Epithelial cell of proximal tubule (primary cell): ENCODE measurements around the gene BBC3. TPM values are rescaled to one million over a fixed set of nuclear protein-coding genes. Genes with fewer than 3 reads are reported as not detected.
A peak's percentile ranks its signal among the peaks of the same experiment; 100 is the strongest.

Source experiments
- DNase-seq: peaks from one replicate; pipeline ENCODE4 v3.0.0-alpha.2; 2011; ENCODE audit warnings: low read depth
- H3K4me3 ChIP-seq: 2 replicates; pipeline ENCODE4 v1.5.1; 2011; ENCODE audit warnings: low read depth, mild to moderate bottlenecking, low read length
- CTCF ChIP-seq: conservative IDR thresholded peaks from 2 replicates; pipeline ENCODE4 v1.5.1; 2012; ENCODE audit warnings: low read depth, mild to moderate bottlenecking, low read length
- total RNA-seq: library from RNA; depleted of rRNA; stranded (reverse); fragments of >200 nt; gene quantifications from 2 replicates; pipeline ENCODE4 v1.2.3, GENCODE V29; 2015

Gene BBC3
- total RNA-seq, 1 donor from 2014 or later: 16.0 TPM

DNA sequence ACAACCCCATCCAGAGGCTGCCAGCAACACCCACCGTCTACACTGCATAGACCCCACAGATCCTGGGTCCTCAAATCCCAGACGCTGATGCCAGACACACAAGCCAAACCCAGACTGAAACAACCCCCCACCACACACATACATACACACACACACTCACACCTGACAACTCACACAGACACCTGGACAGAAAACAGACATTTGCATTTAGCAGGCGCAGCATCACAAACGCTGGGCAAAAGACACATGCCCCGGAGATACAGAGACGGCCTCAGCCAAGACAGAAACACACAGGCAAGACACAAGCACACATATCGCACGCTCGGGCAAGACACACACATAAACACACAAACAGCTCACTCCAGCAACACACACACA lies 1.3 kb downstream of the BBC3 start:
- H3K4me3 ChIP-seq: peak overlapping the region; percentile 94
- TF ChIP-seq CTCF: no peak
- DNase-seq: no peak

DNA sequence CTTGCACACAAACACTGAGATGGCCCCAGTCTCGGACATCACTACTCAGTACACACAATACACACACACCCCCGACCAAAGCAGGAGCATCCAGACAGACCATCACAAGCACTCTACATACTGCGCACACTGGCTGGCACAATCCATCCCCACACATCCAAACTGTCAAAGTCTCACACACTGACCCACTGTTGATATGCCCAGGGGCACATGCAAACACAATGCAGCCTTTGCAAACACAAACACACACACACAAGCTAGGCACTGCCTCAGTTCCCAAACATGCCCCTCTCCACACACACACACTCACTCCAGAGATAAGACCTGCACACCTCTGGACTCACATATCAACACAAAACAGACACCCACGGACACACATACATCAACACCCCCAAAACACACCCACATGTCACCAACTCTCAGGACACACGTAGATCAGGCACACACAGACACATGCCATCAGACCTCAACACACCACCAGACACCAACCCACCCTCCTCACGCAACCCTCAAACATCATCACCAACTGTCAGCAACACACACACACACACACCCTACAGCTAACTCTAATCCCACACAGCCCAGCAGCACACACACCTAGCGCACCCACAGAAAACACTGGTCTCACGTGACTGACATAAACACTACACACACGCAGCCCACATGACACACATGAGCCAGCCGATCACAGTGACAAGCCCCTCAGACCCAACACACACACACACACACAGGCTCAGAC lies 1.9 kb downstream of the BBC3 start:
- TF ChIP-seq CTCF: no peak
- DNase-seq: no peak
- H3K4me3 ChIP-seq: peak overlapping the region; percentile 94

DNA sequence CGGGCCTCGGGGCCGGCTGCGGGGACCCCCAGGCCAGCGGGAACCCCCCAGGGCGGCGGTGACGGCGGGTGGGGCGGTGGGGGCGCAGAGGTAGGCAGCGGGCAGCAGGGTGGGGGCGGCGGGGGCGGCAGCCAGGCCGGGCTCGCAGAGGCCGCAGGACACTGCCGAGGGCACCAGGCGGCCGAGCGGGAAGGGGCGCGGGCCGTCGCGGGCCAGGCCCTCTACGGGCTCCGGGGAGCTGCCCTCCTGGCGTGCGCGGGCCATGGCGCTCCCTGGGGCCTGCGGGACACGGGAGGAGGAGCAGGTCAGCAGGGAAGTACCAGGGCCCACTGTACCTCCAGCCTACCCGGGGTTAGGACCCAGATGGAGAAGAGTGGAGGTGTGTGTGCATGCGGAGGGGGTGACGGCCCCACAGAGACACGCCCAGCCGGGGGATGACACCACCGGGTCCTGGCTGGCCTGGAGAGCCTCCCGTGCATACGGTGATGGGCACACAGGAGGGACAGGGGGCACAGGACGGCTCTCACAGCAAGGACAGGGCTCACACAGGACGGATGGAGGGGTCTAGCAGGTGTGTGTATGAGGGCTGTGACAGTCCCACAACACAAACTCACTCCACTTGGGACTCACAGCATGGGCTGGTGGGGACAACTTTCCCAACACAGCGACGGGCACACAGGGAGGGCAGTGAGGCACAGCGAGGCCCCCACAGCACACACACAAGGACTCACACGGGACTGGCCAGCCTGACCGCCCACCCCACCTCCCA lies 2.6 kb downstream of the BBC3 start:
- no peak for DNase-seq
- no peak for TF ChIP-seq CTCF
- H3K4me3 ChIP-seq: peak overlapping the region; percentile 94

DNA sequence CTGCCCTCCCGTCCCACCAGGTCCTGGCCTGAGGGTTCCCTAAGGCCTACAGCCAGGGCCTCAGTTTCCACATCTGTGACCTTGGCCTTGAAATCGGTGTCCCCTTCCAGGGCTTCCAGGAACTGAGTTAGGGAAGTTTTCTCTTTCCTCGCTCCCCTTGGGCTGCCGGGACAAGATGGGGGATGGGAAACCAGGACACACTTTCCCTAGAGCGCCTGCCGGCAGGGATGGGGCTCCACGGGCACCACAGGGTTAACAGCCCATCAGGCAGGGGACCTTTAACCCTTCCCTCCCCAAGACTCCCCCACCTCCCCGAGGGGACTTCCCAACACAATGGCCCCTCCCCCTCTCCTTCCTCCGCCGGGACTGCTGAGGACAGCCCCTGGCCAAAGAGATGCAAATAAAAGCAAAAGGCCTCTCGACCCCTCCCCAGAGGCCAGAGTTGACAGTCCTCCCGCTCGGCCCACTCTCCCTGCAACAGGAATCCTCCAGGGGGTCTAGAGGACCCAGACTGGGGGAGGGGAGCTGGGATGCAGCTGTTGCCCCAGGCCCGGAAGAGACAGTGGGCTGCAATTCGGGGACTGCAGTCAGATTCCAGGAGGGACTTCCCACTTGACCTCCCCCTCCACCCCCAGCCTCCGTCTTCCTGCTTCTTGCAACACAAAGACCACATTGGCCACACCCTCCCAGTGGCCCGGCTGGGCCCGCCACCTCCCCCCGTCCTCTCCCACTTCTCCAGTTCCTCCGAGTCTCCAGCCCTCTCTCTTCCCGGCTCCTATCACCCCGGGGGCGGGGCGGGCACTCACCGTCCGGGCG lies 3.4 kb downstream of the BBC3 start:
- no peak for DNase-seq
- TF ChIP-seq CTCF: no peak
- H3K4me3 ChIP-seq: peak overlapping the region; percentile 94

DNA sequence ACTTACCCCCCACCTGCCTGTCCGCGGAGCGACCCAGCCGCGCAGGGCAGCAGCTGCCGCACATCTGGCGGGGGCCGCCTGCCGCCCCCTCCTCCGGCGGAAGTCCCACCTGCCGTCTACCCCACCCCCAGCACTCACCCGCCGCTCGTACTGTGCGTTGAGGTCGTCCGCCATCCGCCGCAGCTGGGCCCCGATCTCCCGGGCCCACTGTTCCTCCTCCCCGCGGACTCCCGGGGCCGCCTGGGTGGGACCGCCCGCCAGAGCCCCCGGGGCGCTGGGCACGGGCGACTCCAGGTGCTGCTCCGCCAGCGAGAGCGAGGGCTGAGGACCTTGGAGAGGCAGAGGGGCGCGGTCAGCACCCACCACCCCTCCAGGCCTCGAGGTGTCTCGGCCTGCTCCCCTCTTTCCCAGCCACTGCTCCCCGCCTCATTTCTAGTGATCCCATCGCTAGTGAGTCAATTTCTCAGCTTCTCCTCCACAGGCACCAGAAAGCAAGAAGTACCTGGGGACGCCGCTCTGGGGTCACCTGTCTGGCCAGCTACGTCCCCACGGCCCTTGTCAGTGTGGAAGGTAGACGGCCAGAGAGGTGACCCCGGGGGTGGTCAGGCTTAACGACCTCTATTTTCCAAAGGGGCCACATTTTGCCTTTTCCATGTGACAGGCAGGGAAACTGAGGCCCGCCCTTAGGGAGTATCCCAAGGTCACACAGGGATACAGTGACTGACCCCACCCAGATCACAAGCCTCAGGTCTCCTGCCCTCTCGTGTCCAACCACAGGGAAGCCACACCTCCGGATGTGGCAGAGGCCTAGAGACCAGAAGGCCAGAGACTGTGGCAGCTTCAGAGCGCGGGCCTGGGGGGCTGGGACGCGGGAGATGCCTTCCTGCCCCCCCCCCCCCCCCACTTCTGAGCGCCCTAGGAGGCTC lies 4.3 kb downstream of the BBC3 start:
- no peak for TF ChIP-seq CTCF
- no peak for DNase-seq

More for the DNA sequence above, 4.3 kb downstream of the BBC3 start:
- peak overlapping the region; percentile 94 for H3K4me3 ChIP-seq
